Natural killer cell (primary cell): ENCODE results near the gene GLI3. TPM values are rescaled to one million over a fixed set of nuclear protein-coding genes. Genes with fewer than 3 reads are reported as not detected.

Experiments
- ATAC-seq, 3 donors: fragments of 150-1000 bp in 2 of 3; fragments of 200-7000 bp in 1 of 3; cut with Tn5 transposase; 1 replicate in 1 of 3; 2 replicates in 2 of 3; pipeline ENCODE4 v1.10.0; 2021; ENCODE audit warnings: mild to moderate bottlenecking in 2 of 3, moderate library complexity in 2 of 3
- DNase-seq, 2 donors: peaks; one replicate each; pipeline versions ENCODE4 v3.0.0 to v3.0.0-alpha.2; 2013 to 2021; ENCODE audit warnings: mixed read lengths in 1 of 2
- H3K27ac ChIP-seq: one replicate; pipeline ENCODE4 v1.5.1; 2013; ENCODE audit warnings: mild to moderate bottlenecking, low read length
- H3K27me3 ChIP-seq: one replicate; pipeline ENCODE4 v1.6.1; 2013; ENCODE audit warnings: low read length; ENCODE audit not compliant: control insufficient read depth, insufficient read depth
- H3K36me3 ChIP-seq: one replicate; pipeline ENCODE4 v1.6.1; 2013; ENCODE audit warnings: low read length; ENCODE audit not compliant: control insufficient read depth, insufficient read depth
- H3K4me1 ChIP-seq: one replicate; pipeline ENCODE4 v1.6.1; 2013; ENCODE audit warnings: low read length; ENCODE audit not compliant: control insufficient read depth, insufficient read depth
- H3K4me3 ChIP-seq: one replicate; pipeline ENCODE4 v1.5.1; 2013; ENCODE audit warnings: low read length
- H3K9me3 ChIP-seq: one replicate; pipeline ENCODE4 v1.6.1; 2013; ENCODE audit warnings: low read length; ENCODE audit not compliant: control insufficient read depth, insufficient read depth
- H3K27ac Mint-ChIP-seq, 2 donors: one replicate each; pipeline ENCODE4 v1.8.0; 2022; ENCODE audit warnings: mild to moderate bottlenecking in 2 of 2, mixed read lengths in 2 of 2, moderate library complexity in 1 of 2
- H3K27me3 Mint-ChIP-seq, 2 donors: one replicate each; pipeline ENCODE4 v1.8.0; 2022; ENCODE audit warnings: low read depth in 2 of 2, mixed read lengths in 2 of 2
- H3K36me3 Mint-ChIP-seq: one replicate; pipeline ENCODE4 v1.8.0; 2022; ENCODE audit warnings: mixed read lengths
- H3K4me1 Mint-ChIP-seq, 2 donors: one replicate each; pipeline ENCODE4 v1.8.0; 2022; ENCODE audit warnings: mixed read lengths in 2 of 2
- H3K4me3 Mint-ChIP-seq: one replicate; pipeline ENCODE4 v1.8.0; 2022; ENCODE audit warnings: mild to moderate bottlenecking, moderate library complexity, mixed read lengths
- H3K9me3 Mint-ChIP-seq, 2 donors: one replicate each; pipeline ENCODE4 v1.8.0; 2022; ENCODE audit warnings: mixed read lengths in 2 of 2
- WGBS: methylation state at CpG from one replicate; pipeline ENCODE4 v1.1.7; 2013; ENCODE audit warnings: missing lambda C conversion rate; ENCODE audit not compliant: insufficient coverage; 5-methylcytosine and 5-hydroxymethylcytosine counted together
- intact Hi-C: fragments of 100-400 bp; cut with micrococcal nuclease; formaldehyde crosslinking; loops from one replicate; pipeline ENCODE4 v1.14.2; 2022
- total RNA-seq, 4 donors: library from RNA; stranded (reverse); fragments of 120-200 nt in 1 of 4; gene quantifications; one replicate each; pipeline versions ENCODE4 v1.2.3 to v1.2.4, GENCODE V29; 2013 to 2022
- TF ChIP-seq, protein P1 (sequence below): fragments of 200-600 bp; IDR thresholded peaks from one replicate; pipeline ENCODE4 v1.8.0; 2022; ENCODE audit warnings: antibody characterized with exemption

GLI3 gene
- total RNA-seq, 3 donors from 2014 or later (not counting 1 experiment from before 2014, with no cell fraction given): 2.9 to 4.7 (median 3.1) TPM

DNA sequence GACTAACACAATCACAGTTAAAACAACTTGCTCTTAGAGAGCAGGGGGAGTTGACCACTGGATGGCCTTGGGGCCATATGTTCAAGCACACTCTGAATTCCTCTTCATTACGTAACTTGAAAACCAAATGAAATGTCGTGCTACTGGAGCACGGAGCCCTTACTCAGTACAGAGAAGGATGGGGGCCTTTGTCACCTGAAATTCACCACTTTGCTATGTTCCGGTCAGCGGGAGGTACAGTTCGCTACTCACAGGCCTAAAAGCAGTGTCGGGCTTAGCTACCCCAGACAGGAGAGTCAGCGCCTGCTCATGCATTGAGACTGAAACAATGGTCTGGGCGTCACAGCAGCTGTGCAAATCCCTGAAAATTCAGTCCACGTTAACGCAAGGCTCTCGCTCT, 39.6 kb downstream of the GLI3 start:
- no peak overlapping the region for H3K27ac Mint-ChIP-seq
- Histone ChIP-seq H3K4me3 (no peak overlapping the region), H3K27me3 (no peaks in the 10 kb centered on the region), H3K36me3 (no peaks in the 10 kb centered on the region), H3K9me3 (no peaks in the 10 kb centered on the region), H3K4me1 (no peaks in the 10 kb centered on the region), H3K27ac (no peak overlapping the region)
- H3K36me3 Mint-ChIP-seq: no peaks in the 10 kb centered on the region
- TF ChIP-seq, protein P1, sequence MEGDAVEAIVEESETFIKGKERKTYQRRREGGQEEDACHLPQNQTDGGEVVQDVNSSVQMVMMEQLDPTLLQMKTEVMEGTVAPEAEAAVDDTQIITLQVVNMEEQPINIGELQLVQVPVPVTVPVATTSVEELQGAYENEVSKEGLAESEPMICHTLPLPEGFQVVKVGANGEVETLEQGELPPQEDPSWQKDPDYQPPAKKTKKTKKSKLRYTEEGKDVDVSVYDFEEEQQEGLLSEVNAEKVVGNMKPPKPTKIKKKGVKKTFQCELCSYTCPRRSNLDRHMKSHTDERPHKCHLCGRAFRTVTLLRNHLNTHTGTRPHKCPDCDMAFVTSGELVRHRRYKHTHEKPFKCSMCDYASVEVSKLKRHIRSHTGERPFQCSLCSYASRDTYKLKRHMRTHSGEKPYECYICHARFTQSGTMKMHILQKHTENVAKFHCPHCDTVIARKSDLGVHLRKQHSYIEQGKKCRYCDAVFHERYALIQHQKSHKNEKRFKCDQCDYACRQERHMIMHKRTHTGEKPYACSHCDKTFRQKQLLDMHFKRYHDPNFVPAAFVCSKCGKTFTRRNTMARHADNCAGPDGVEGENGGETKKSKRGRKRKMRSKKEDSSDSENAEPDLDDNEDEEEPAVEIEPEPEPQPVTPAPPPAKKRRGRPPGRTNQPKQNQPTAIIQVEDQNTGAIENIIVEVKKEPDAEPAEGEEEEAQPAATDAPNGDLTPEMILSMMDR: no peak
- H3K4me1 Mint-ChIP-seq: peaks cover 7 to 9% of the 10 kb centered on the region in 2 donors
- no peaks in the 10 kb centered on the region for H3K27me3 Mint-ChIP-seq
- H3K4me3 Mint-ChIP-seq: no peak overlapping the region
- H3K9me3 Mint-ChIP-seq: no peaks in the 10 kb centered on the region
- 93% methylated on average over 12 of the region's 12 CpGs for WGBS
- DNase-seq (no peak), ATAC-seq (no peak)
- intact Hi-C loops: no loop called here

DNA sequence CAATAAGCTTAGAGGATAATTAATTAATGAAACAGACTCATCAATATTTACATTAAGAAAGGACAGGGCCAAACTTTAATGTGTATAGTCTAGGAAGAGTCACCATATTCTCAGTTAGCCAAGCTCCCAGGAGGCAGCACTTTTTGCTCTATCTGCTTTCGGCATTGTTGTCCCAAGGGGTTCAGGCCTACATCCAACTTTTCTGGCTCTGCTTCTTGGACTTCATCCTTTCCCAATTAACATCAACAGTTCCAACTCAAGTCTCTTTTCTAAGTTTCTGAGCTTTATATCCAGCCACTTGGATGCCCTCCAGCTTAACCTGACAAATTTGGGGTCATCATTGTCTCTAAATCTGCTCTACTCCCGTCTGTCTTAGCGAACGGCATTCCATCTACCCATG, 42.8 kb downstream of the GLI3 start:
- no peaks in the 10 kb centered on the region for H3K36me3 ChIP-seq
- ATAC-seq (no peak), DNase-seq (no peak)
- Mint-ChIP-seq H3K27me3 (no peaks in the 10 kb centered on the region), H3K27ac (peak overlapping the region in 1 of 2 donors; percentile 2), H3K4me1 (peaks cover 7 to 9% of the 10 kb centered on the region in 2 donors), H3K36me3 (no peaks in the 10 kb centered on the region), H3K4me3 (no peak overlapping the region), H3K9me3 (no peaks in the 10 kb centered on the region)
- no peaks in the 10 kb centered on the region for H3K4me1 ChIP-seq
- TF ChIP-seq, protein P1: no peak
- H3K9me3 ChIP-seq: no peaks in the 10 kb centered on the region
- intact Hi-C loops: no loop called here
- no peak overlapping the region for H3K27ac ChIP-seq
- 87% methylated on average over 4 of the region's 4 CpGs for WGBS
- H3K27me3 ChIP-seq: no peaks in the 10 kb centered on the region
- H3K4me3 ChIP-seq: no peak overlapping the region

DNA sequence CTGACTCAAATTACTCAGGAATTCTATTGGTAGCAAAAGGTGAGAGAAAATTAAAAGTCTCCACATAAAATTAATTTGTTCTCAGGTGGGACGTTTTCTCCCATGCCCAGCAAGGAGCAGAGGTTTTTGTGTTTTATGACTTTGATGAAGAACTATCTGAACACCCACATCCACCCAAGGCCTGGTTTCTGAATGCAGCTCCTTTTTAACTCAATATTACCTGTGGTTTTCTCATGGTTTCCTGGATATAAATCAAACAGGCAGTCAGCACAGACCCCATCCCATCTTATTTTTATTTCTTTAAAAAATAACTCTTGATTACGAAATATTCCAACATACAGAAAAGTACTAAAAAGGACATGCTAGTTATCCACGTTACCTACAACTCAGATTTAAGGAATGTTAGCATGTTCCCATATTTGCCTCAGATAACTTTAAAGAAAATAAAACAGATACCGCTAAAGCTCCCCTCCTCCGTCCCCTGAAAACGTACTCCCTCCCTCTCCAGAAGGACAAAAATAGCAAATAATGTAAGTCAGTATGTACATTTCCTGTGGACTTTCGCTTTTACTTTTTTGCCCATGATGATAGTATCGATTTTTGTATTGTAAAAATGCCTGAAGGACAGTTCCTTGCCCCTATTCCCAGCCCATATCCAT, 43.4 kb downstream of the GLI3 start:
- Histone ChIP-seq H3K4me1 (no peaks in the 10 kb centered on the region), H3K9me3 (no peaks in the 10 kb centered on the region), H3K27me3 (no peaks in the 10 kb centered on the region), H3K27ac (no peak overlapping the region), H3K4me3 (no peak overlapping the region), H3K36me3 (no peaks in the 10 kb centered on the region)
- TF ChIP-seq, protein P1: no peak
- Mint-ChIP-seq H3K4me3 (peak overlapping the region; percentile 22), H3K27ac (peak overlapping the region in 1 of 2 donors; percentile 2), H3K9me3 (no peaks in the 10 kb centered on the region), H3K36me3 (no peaks in the 10 kb centered on the region), H3K4me1 (peaks cover 7 to 9% of the 10 kb centered on the region in 2 donors), H3K27me3 (no peaks in the 10 kb centered on the region)
- no peak for DNase-seq
- no peak for ATAC-seq
- intact Hi-C loops: no loop called here
- WGBS: 11% methylated on average over 5 of the region's 8 CpGs
